ENCODE measurements around the gene SYT7.

The SYT7 gene

DNA sequence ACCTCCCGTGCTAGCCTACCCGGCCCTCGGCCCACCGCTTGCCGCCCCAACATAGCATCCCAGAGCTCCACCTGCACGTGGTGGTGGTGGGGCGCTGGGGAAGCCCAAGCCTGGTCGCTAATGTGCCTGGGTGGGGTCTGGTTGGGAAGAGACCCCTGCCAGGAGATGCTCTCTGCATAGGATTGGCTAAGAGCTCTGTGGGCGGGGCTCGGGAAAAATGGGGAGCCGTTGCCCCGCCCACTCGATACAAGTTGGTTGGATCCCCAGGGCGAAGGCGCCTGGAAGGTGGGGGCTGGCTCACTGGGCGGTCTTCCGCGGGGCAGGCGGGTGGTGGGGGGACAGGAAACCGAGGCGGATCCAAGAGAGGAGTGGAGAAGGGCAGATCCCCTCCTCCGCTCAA lies 64.7 kb downstream of the SYT7 start:
- no peak for DNase-seq (ENCODE audit: low spot score)

DNA sequence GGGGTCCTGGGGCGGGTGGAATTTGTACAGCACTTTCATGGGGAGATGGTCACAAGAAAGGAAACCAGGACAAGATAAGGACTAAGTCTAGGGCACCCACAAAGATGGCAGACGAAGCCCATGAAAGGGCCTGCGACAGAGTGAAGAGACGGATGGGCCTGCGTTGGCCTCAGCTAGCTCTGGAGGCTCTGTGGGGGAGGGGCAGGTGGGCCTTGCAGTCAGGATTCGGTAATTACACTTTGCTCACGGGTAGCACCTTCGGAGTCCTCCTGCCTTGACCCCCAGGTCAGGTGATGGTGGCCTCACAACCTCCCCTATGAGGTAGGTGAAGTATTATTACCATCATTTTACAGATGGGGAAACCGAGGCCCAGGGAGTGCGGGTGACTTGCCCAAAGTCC lies 65.2 kb downstream of the SYT7 start:
- no peak for DNase-seq (ENCODE audit: low spot score)

DNA sequence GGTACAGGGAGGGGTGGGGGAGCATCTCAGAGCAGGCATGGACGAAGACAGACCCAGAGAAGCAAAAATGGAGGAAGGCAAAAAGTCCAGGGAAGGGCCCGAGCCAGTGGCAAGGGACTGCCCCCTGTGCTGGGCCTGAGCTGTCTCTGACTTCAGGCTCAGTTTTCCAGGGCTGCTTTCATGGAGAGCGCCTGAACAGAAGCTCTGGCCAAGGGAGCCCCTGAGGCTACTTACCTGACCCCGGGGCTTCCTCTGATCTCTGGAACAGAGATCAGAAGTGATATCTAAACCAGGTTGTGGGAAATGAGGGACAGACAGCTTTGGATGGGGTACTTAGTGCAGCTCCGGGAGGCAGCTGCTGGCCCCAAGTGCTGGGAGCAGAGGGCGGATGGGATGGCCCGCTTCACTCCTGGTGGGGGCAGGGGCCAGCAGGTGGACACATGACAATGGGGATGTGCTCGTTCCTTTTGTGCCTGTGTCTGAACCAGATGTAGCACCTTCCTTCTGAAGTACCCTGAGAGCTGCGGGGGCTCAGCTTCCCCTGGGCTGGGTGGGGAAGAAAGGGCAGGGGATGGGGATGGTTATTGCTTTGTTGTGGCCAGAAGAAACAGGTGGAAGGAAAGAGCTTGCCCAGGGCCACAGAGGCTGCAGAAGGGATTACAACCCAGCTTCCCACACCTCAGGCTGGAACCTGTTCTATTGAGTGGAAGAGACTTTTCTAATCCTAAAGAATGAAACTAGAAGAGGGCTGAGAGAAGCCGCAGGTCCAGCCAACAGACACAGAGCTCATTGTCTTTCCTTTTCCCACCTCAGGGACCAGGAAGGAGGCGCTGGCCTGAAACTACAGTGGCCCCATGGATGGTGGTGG lies 66.6 kb downstream of the SYT7 start:
- no peak for DNase-seq (ENCODE audit: low spot score)

DNA sequence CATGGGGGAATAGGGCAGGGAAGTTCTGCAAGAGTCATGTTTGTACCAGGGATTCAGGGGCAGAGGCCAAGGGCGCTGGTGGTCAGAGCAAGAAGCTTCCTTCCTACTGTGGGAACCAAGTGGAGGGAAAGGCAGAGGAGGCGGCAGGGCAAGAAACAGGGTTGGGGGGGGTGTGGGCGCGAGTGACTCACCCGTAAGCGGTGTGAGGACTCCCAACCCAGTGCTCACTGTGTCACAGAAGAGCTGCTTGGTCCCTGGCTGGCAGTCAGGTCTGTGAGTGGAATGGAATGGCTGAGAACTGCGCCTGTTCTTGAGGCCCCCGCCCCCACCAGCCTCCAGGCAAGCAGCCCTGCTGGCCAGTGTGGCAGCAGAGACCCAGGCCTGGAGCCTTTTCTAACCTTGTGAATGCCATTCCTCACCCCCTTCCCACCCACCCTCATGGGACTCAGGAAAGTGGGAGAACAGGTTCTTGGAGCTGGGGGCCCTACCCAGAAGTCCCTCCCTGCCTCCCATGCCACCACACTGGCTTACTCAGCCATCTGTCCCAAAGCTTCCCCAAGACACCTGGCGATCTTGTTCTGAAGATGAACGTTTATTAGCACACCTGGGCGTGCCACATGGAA lies 67.6 kb downstream of the SYT7 start:
- DNase-seq (ENCODE audit: low spot score) = no peak

DNA sequence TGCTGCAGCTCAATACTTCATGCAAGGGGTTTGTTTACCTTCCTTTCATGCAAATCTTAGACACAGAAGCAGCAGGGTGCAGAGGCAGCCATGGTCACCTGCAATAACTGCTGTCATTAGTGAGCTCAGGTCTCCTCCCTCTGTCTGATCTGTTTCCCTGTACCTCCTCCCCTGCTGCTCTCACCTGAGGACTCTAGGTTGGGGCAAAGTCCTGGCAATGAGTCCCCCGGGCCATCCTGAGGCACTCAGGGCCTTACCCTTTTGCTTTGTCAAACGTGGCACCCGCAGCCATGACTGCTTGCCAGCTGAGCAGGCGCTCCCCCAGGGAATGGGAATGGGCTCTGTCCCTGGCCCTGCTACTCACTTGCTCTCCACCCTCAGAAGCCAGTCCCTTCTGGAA lies 68.4 kb downstream of the SYT7 start:
- no peak for DNase-seq (ENCODE audit: low spot score)

DNA sequence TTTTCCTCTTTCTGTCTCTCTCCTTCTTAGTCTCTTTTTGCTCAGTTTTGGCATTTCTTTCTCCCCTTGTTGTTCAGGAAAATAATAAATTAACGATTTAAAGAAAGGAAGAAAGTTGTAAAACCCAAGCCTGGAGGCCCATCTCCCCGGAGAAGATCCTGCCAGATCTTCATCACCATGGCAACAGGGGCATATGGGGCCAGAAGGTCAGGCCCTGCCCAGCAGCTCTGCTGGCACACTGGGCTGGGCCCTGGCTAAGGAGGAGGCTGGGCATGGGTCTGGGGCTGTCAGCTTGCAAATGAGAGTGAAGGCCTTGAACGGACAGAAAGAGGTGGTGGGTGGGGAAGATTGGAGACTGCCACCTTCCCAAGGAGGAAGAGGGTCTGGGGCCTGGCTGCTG lies 69.5 kb downstream of the SYT7 start:
- DNase-seq (ENCODE audit: low spot score) = no peak

DNA sequence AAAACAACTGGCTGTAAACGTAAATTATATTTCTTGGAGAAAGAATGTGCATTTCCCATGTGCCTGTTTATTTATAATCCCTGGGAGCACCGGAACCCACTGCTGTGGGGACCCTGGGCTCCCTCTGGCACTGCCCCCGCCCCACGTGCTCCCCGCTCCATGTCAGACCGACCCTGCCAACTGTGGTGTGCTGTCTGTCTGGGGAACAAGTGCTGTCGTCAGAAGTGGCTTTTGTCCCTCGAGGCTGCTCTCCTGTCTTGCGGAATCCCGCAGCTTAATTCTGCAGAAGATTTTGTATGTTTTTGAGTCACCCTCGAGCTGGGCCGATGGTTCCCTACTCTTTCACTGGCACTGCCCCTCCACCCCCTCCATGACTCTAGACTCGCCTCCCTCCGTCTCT lies 69.9 kb downstream of the SYT7 start:
- no peak for DNase-seq (ENCODE audit: low spot score)

DNA sequence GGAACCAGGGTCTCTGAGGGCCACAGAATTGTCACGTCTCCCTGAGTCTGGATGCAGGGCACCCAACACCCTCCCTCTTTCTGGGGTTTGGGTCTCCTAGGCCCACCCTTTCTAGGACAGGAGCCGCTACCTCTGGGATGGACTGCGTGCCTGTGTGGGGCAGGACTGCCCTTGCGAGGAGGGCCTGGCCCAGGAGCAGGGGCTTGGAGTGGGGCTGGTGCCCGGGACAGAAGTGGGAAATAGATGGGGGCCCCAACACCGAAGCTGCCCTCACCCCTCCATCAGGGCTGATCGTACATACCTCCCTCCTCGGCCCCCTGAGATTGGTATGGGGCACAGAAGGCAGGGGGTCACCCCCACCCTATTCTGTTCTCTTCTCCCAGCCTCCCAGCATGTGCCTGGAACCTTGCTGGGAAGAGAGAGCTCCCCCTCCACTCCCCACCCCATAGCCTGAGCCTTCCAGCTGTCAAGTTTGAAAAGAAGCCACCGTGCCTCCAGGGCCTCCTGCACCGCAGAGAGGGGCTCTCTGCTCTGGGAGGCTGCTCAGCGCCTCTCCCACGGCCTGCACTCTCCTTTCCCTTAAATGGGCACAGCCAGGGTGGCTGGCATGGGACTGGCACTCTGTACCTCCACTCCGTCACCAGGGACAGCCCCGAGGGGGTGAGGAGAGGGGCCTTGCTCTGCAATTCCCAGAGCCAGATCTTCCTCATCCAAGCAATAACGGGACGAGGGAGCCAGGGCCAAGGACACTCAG lies 70.5 kb downstream of the SYT7 start:
- no peak for DNase-seq (ENCODE audit: low spot score)

DNA sequence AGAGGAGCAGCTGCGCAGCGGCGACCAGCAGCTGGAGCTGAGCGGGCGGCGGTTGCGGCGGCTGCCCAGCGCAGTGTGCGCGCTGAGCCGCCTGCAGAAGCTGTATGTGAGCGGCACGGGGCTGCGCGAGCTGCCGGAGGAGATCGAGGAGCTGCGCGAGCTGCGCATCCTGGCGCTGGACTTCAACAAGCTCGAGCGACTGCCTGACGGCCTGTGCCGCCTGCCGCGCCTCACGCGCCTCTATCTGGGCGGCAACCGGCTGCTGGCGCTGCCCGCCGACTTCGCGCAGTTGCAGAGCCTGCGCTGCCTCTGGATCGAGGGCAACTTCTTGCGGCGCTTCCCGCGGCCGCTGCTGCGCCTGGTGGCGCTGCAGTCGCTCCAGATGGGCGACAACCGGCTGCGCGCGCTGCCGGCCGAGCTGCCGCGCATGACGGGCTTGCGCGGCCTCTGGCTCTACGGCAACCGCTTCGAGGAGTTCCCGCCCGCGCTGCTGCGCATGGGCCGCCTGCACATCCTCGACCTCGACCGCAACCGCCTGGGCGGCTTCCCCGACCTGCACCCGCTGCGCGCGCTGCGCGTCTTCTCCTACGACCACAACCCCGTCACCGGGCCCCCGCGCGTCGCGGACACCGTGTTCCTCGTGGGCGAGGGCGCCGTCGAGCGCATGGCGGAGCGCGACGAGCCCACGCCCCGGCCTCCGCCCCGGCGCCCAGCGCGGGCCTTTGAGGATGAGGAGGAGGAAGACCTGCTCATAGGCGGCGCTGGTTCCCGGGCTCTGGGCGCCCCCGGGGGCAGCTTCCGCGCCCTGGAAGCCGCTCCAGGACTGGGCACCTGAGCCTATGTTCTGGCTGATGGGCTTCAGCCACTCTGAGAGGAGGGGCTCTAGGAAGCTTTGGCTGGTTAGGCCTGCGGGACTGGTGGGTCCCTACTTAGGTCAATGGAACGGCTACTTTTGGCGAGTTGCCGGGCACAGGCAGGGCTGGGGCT lies 71.5 kb downstream of the SYT7 start:
- no peak for DNase-seq (ENCODE audit: low spot score)

DNA sequence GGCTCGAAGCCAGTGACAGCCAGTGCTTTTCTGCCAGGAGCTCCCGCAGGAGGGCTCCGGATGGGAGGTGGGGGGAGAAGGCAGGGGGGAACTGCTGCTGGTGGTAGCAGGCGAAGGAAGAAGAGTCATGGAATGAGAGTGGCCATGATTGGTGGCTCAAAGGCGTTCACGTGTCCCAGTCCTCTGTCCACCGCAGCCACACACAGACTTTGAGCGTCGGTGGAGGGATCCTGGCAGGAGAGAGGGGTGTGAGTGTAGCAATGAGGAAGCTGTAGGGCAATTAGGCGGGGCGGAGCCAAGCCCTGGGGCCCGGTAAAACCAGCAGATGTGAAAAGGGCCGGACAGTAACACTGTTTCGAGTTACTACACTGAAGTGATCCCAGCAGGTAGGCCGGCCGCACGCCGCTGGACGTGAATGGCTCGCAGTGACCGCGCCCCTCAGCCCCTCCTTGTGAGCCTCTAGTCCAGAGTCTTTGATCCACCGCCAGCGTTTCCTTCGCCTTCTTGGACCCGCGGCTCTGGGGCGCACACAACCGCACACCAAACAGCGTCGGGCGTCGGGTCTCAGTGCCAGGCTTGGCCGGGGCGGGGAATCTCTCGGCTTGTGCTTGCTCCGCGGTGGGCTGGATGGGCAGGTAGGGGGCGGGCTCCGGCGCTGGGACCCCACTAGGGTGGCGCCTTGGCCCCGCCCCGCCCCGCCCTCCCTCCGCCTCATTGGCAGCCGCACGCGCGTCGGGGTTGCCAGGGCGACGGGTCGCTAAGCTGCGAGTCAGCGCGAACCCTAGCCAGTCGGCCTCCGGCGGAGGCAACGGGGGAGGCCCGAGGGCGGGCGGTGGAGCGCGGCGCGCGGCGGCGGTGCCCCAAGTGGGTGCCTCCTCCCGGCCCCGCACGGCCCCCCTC lies 72.7 kb downstream of the SYT7 start, which contains the start of gene LRRC10B:
Gene LRRC10B, plus strand, starts transcription at position 788 of the 900 bp plus-strand sequence. CDS start 250 bp downstream, outside the sequence.
- no peak for DNase-seq (ENCODE audit: low spot score)

DNA sequence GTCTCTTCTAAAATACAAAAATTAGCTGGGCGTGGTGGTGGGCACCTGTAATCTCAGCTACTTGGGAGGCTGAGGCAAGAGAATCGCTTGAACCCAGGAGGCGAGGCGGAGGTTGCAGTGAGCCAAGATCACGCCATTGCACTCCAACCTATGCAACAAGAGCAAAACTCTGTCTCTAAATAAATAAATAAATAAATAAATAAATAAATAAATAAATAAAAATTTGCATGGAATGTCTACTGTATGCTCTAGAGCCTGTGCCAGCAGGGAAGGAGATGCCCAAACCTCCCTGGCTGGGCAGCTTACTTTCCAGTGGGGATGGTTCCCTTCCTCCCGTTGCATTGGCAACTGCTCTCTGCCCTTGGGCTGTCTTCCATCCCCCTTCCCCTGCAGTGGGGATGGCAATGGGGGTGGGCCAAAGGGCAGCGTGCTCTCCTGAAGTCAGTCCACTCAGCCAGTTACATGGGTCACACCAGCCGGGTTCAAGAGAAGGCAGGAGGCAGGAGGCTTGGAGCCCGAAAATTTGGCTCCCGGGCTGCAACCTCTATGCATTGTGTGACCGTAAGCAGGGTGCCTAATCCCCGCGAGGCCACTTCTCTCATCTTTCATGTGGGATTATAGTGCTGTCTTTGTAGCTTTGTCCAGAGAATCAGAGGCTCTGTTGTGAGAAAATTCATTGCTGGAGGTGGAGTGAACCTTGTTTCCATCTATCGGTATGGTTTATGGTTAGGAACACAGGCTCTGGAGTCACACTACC lies 73.7 kb downstream of the SYT7 start:
- DNase-seq (ENCODE audit: low spot score) = no peak

DNA sequence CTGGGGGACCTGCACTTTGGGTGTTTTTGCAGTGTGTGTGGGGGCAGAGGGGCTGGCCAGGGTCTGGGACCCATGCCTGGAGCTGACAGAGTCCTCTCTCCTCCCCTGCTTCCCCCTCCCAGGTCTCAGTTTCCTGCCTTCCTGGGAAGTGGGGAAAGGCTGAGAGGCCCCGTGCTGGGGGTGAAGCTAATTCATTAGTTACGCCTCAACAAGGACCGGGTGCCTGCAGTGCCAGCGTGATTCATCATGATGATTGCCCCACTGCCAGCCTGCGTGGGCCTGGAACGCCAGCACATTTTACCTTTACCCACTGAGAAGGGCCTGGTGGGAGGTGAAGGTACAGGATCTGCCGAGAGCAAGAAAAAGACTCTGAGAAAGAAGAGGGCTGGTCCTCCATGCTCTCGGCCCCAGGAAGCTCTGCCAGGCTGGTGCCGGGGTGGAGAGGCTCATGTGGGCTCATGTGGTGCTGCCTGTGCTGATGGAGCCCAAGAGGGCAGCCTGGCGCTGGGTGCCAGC lies 75.2 kb downstream of the SYT7 start:
- no peak for DNase-seq (ENCODE audit: low spot score)

DNA sequence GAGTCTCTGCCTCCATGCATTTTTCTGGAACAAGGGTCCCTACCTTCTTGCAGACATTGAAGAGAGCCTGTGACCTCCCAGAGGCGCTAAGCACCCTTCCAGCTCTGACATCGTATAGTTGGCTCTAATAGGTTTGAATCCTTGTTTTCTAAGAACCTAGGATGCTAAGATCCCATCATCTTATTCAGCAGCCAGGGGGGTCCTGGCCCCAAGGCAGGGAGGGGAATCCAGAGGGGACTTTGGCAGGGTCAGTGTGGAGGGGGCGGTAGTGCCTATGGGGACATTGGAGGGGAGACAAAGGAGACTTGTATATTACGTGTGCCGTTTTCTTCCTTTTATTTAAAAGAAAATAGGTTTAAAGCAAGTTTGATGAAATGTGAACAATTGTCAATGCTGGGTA lies 75.8 kb downstream of the SYT7 start:
- no peak for DNase-seq (ENCODE audit: low spot score)

DNA sequence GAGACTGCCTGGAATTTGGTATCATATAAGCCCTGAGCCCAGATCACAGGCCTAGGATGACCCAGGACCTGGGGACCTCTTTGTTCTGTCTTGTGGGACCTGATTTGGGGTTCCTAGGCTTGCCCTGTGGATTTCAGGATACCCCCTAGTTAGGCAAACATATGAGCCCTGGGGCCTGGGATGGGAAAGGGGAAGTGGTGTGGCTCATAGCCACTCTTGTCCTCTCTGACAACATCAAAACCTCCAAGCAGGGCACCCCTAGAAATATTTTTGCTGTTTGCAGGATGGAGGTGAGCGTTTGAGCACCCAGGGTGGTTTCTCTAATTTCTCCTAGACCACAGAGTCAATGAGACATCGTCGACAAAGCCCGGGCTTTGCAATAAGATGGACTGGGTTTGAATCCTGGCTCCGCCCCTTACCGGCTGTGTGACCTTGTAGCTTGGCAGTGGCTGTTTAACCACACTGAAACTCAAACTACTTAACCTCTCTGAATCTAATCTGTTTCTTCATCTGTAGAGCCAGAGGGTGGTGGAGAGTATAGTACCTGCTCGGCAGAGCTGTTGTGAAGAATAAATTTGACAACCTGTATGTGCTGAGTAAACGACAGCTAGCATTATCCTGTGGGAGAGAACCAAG lies 77.6 kb downstream of the SYT7 start:
- no peak for DNase-seq (ENCODE audit: low spot score)

DNA sequence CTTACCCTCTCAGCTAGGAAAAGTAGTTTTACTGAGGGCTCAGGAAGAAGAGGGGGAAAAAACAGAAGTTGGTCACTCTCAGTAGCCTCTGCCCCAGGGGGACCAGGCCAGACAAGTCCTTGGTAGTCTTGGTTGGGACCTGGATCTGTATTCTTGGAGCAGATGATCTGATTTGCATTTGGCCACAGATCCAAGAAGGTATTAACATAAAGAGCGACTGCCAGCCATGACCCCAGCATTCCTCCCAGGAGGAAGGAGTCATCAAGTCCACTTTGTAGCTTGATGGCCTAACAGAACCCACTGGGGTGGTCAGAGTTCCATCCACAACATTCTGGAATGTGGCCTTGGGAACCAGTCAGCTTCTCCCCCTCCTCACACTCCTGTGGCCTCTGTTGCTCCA lies 78.4 kb downstream of the SYT7 start:
- no peak for DNase-seq (ENCODE audit: low spot score)

DNA sequence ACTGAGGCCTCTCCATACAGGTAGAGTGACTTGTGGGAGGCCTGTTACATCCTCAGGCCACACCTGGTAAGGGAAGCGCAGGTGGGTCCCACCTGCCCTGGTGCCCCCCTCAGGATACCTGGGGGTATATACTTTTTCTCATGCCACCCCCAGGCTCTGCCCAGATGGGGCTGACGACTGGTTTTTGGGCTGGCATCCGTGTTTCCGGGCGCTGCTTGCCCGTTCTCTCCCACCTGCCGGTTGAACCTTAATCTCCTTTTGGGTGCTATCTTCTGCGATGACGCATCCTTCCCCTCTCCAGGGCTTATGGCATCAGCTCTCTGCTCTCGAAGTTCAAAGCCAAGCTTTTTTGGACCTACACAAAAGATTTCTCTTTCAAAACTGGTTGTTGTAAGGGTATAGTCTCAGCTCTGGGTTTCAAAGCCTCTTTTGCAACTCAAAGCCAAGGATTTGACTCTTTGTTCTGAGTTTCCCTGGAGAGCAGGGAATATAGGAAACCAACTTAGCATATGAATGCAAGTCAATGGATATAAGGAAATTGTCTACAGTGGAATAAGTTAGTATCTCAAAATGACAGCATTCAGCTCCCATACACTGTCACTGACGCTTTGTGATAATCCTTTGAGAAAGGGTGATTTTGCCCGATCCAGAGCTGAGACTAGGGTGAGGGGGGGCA lies 80.9 kb downstream of the SYT7 start:
- no peak for DNase-seq (ENCODE audit: low spot score)

DNA sequence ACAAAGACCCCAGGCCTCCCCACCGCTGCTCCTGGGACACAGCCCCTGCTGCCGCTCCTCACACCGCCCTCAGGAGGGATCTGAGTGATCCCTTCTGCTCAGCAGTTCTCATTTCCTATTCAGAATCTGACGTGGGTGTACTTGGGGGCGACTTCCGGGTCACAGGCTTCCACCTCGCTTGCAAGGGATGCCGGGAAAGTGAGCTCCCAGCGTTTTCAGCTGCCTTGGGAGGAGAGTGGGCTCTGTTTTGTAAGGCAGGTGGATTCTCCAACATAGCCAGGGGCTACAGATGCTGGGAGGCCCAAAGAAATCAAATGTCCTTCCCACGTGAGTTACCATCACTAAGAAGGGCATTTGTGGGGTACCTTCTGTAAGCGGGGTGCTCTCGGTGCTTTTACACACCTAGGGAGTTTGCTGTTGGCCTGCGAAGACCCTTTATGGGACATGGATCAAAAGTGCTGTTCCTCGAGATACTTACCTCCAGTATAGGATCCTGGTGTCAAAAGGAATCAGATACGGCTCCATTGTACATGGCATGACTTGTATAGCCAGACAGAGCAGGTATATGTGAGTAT lies 82.0 kb downstream of the SYT7 start:
- no peak for DNase-seq (ENCODE audit: low spot score)

DNA sequence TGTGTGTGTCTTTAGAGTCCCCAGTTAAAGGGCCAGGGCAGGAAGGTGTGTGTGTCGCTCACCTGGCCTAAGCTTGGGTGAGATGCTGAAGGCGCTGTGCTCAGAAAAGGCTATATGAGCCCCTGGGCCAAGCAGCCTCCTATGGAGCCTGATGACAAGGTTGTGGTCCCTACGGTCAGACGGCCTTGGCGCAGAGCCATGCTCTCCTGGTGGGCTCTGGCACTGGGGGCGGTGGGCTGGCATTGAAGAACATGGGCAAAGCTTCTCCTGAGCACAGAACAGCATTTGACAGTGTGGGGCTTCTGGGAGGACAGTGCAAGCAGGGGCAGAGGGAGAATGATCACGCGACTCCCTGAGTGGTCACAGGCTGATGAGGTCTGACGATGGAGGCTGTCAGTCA lies 83.0 kb downstream of the SYT7 start:
- DNase-seq (ENCODE audit: low spot score) = no peak
